PC-9 (cell line): Measurements from ENCODE around the gene TSKS. TPM values are rescaled to one million over a fixed set of nuclear protein-coding genes. Genes with fewer than 3 reads are reported as not detected.

Experiments
- BruUV-seq: library from RNA; stranded (reverse); fragments of 400-500 nt; replicated peaks from 2 replicates; lab custom pipeline; 2021; lab: Mats Ljungman, UMichigan
- CTCF ChIA-PET: fragments of 300-600 bp; sonication (Branson Sonifier 250); formaldehyde crosslinking; loops from one replicate; lab custom pipeline; 2022; ENCODE audit warnings: antibody characterized with exemption; lab: Charles Lee
- POLR2A ChIA-PET: fragments of 300-600 bp; sonication (Branson Sonifier 250); formaldehyde crosslinking; loops from one replicate; lab custom pipeline; 2022; ENCODE audit warnings: antibody characterized with exemption; ENCODE audit not compliant: unreplicated experiment; lab: Charles Lee
- DNase-seq, 2 experiments: peaks; one replicate each; pipeline versions ENCODE4 v3.0.0 to v3.0.0-alpha.2; 2015 to 2022; ENCODE audit warnings: mixed read lengths in 1 of 2
- H2AFZ ChIP-seq: fragments of 200-600 bp; sonication (generic); 2 replicates; pipeline ENCODE4 v1.8.1; 2017; ENCODE audit warnings: antibody characterized with exemption
- H3F3A ChIP-seq: fragments of 200-600 bp; sonication (generic); 2 replicates; pipeline ENCODE4 v1.8.1; 2017; ENCODE audit warnings: antibody characterized with exemption, mild to moderate bottlenecking, low read depth; ENCODE audit not compliant: insufficient read depth
- H3K27ac ChIP-seq: fragments of 200-600 bp; sonication (generic); 2 replicates; pipeline ENCODE4 v1.6.1; 2016; ENCODE audit warnings: mixed run types
- H3K27me3 ChIP-seq: fragments of 200-600 bp; sonication (generic); 2 replicates; pipeline ENCODE4 v1.6.1; 2016; ENCODE audit warnings: low read depth, mixed run types; ENCODE audit not compliant: insufficient read depth
- H3K36me3 ChIP-seq: fragments of 200-600 bp; sonication (generic); 2 replicates; pipeline ENCODE4 v1.6.1; 2016; ENCODE audit warnings: low read depth, mixed run types
- H3K4me1 ChIP-seq: fragments of 200-600 bp; sonication (generic); replicated peaks from 2 replicates; pipeline ENCODE4 v1.6.1; 2016; ENCODE audit warnings: mixed run types; ENCODE audit not compliant: insufficient read depth
- H3K4me2 ChIP-seq: fragments of 200-600 bp; sonication (generic); 2 replicates; pipeline ENCODE4 v1.6.1; 2017; ENCODE audit warnings: mixed run types
- H3K4me3 ChIP-seq: fragments of 200-600 bp; sonication (generic); 2 replicates; pipeline ENCODE4 v1.6.1; 2016; ENCODE audit warnings: mixed run types
- H3K79me2 ChIP-seq: fragments of 200-600 bp; sonication (generic); 2 replicates; pipeline ENCODE4 v1.6.1; 2017; ENCODE audit warnings: low read depth, mixed run types
- H3K9me2 ChIP-seq: fragments of 200-600 bp; sonication (generic); 2 replicates; pipeline ENCODE4 v1.8.1; 2017; ENCODE audit warnings: mild to moderate bottlenecking; ENCODE audit not compliant: insufficient read depth
- H3K9me3 ChIP-seq: fragments of 200-600 bp; sonication (generic); 2 replicates; pipeline ENCODE4 v1.8.1; 2016; ENCODE audit warnings: low read depth; ENCODE audit not compliant: insufficient read depth
- H4K20me1 ChIP-seq: fragments of 200-600 bp; sonication (generic); 2 replicates; pipeline ENCODE4 v1.8.1; 2017; ENCODE audit not compliant: insufficient read depth
- EZH2 ChIP-seq: fragments of 200-600 bp; sonication (generic); IDR thresholded peaks from 2 replicates; pipeline ENCODE4 v1.8.0; 2017; ENCODE audit warnings: antibody characterized with exemption, low read depth
- intact Hi-C: fragments of 100-400 bp; cut with micrococcal nuclease; formaldehyde crosslinking; loops from one replicate; pipeline ENCODE4 v1.10.0; 2022; ENCODE audit not compliant: unreplicated experiment
- total RNA-seq: library from RNA; stranded (reverse); gene quantifications from 2 replicates; pipeline ENCODE4 v1.2.3, GENCODE V29; 2021
- TF ChIP-seq, protein P1 (sequence below): fragments of 200-600 bp; sonication (generic); conservative IDR thresholded peaks from 2 replicates; pipeline ENCODE4 v1.6.1; 2017; ENCODE audit warnings: mixed run types, antibody characterized with exemption, mild to moderate bottlenecking, moderate library complexity

TSKS gene
- total RNA-seq, 1 experiment from 2014 or later = not detected

DNA sequence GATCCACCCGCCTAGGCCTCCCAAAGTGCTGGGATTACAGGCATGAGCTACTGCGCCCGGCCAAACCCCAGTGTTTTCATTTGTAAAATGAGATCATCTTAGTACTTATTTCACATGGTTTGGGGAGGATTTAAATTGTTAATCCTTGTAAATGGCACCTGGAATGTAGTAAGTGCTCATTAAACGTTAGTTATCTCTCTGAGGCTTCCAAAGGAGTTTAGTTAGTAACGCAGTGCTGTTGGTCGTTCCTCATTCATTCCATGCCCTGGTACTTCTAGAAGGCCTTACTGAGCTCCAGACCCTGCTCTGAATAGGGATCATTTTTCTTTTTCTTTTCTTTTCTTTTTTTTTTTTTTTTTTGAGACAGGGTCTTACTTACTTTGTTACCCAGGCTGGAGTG, 67.0 kb downstream of the TSKS start:
- H3K36me3 ChIP-seq = no peaks in the 10 kb centered on the region
- no peaks in the 10 kb centered on the region for H3K79me2 ChIP-seq
- DNase-seq = no peak
- no peaks in the 10 kb centered on the region for H3K4me1 ChIP-seq
- H2AFZ ChIP-seq = no peak overlapping the region
- no peak overlapping the region for H3K4me2 ChIP-seq
- ChIA-PET POLR2A (interaction anchor here (0.6 kb wide), 2 partner anchors 53 to 223 kb away, joined by 6 to 36 read pairs; no protein-coding TSS in a partner anchor), CTCF (no interaction called here)
- intact Hi-C loops = no loop called here
- no TSS peak for BruUV-seq
- no peak overlapping the region for H3K4me3 ChIP-seq
- peaks cover 20% of the 10 kb centered on the region; the same call in 1 of the 2 replicates for H3F3A ChIP-seq
- no peaks in the 10 kb centered on the region for H3K27me3 ChIP-seq
- no peaks in the 10 kb centered on the region for H3K9me3 ChIP-seq
- H4K20me1 ChIP-seq = no peaks in the 10 kb centered on the region
- TF ChIP-seq, protein P1, sequence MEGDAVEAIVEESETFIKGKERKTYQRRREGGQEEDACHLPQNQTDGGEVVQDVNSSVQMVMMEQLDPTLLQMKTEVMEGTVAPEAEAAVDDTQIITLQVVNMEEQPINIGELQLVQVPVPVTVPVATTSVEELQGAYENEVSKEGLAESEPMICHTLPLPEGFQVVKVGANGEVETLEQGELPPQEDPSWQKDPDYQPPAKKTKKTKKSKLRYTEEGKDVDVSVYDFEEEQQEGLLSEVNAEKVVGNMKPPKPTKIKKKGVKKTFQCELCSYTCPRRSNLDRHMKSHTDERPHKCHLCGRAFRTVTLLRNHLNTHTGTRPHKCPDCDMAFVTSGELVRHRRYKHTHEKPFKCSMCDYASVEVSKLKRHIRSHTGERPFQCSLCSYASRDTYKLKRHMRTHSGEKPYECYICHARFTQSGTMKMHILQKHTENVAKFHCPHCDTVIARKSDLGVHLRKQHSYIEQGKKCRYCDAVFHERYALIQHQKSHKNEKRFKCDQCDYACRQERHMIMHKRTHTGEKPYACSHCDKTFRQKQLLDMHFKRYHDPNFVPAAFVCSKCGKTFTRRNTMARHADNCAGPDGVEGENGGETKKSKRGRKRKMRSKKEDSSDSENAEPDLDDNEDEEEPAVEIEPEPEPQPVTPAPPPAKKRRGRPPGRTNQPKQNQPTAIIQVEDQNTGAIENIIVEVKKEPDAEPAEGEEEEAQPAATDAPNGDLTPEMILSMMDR = no peak
- TF ChIP-seq EZH2 = no peak
- H3K27ac ChIP-seq = no peak overlapping the region
- H3K9me2 ChIP-seq = no peaks in the 10 kb centered on the region

DNA sequence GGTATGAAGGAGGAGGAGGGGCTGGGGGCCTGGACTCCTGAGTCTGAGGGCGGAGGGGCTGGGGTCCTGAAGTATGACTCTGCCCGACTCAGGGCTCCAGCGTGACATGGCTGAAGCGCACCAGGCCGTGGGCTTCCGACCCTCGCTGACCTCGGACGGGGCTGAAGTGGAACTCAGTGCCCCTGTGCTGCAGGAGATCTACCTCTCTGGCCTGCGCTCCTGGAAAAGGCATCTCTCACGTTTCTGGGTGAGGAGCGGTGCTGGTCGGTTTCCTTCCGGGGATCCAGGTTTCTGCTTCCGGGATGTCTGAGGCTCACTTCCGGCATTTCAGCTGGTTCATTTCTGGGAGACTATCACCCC, 71.0 kb downstream of the TSKS start:
- H3F3A ChIP-seq = peaks cover 34% of the 10 kb centered on the region; the same call in 1 of the 2 replicates
- intact Hi-C loops = no loop called here
- no TSS peak for BruUV-seq
- H3K9me2 ChIP-seq = no peaks in the 10 kb centered on the region
- DNase-seq = no peak
- peaks cover 32% of the 10 kb centered on the region for H4K20me1 ChIP-seq
- no peaks in the 10 kb centered on the region for H3K4me1 ChIP-seq
- H3K4me2 ChIP-seq = no peak overlapping the region
- TF ChIP-seq, protein P1 = no peak
- TF ChIP-seq EZH2 = no peak
- no peaks in the 10 kb centered on the region for H3K9me3 ChIP-seq
- ChIA-PET CTCF (no interaction called here), POLR2A (interaction anchor here (0.6 kb wide), 1 partner anchor 119 kb away, joined by 4 read pairs; no protein-coding TSS in a partner anchor)
- no peaks in the 10 kb centered on the region for H3K79me2 ChIP-seq
- no peak overlapping the region for H3K4me3 ChIP-seq
- no peak overlapping the region for H2AFZ ChIP-seq
- H3K27me3 ChIP-seq = no peaks in the 10 kb centered on the region
- H3K36me3 ChIP-seq = no peaks in the 10 kb centered on the region; the same call in 1 of the 2 replicates
- no peak overlapping the region for H3K27ac ChIP-seq

DNA sequence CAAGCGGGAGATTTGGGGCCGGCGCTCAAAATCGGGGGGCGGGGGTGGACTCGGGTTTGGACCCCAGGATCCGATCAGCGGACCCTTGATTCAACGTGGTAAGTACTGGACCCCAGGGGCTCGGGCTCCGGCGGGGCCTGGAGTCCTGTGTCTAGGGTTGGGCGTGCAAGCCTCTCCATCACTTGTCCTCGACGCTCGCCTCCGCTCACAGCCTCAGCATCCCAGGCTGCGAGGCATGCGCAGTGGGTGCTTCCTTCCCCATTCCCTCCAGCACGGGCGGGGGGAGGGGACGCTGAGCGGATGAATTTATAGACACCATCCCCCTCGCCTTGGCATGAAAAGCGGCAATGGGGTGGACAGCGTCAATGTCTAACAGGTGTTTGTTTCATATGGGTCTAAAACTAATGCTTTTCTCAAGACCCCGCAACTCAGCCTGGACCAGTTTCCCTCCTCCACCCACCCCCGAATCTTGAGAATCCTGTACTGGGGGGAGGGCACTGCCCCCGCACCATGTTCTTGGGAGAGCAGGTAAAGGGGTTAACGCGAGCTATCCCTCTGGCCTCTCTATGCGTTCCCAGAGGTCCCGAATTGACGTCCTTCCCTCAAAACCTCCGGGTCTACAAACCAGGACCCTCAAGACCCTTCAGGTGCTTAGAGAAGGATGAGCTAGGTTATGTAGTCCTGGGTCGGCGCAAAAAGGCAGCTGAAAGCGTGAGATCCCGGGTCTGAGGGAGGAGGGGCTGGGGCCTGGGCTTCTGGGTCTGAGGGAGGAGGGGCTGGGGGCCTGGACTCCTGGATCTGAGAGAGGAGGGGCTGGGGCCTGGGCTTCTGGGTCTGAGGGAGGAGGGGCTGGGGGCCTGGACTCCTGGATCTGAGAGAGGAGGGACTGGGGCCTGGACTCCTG, 71.6 kb downstream of the TSKS start:
- no peak for TF ChIP-seq EZH2
- TF ChIP-seq, protein P1 = no peak
- Histone ChIP-seq H3K4me2 (no peak overlapping the region), H4K20me1 (peaks cover 36% of the 10 kb centered on the region), H3K9me2 (no peaks in the 10 kb centered on the region), H3K9me3 (no peaks in the 10 kb centered on the region), H3K27me3 (no peaks in the 10 kb centered on the region), H3K4me3 (no peak overlapping the region), H2AFZ (no peak overlapping the region), H3K79me2 (no peaks in the 10 kb centered on the region), H3F3A (peaks cover 34% of the 10 kb centered on the region; the same call in 1 of the 2 replicates), H3K36me3 (no peaks in the 10 kb centered on the region; the same call in 1 of the 2 replicates), H3K4me1 (no peaks in the 10 kb centered on the region), H3K27ac (no peak overlapping the region)
- ChIA-PET POLR2A (no interaction called here), CTCF (no interaction called here)
- BruUV-seq = no TSS peak
- intact Hi-C loops = no loop called here
- no peak for DNase-seq
